ENCODE measurements around the gene GRID1. TPM values are rescaled to one million over a fixed set of nuclear protein-coding genes. Genes with fewer than 3 reads are reported as not detected.

GRID1 gene
- polyA plus RNA-seq, 1 donor (not counting 4 experiments of a cell fraction or from before 2014, with no cell fraction given): 0.01 TPM

GRCh38 chr10:86225103-86225782 is 141.4 kb downstream of the GRID1 start:
- FAIRE-seq: no peak
- Histone ChIP-seq H3K4me1 (ENCODE audit: control insufficient read depth, extremely low read depth, insufficient read depth, low read length) (no peaks in the 10 kb centered on the region), H3K9ac (ENCODE audit: control insufficient read depth, extremely low read depth, insufficient read depth, low read length) (no peak overlapping the region), H3K9me3 (ENCODE audit: control insufficient read depth, low read depth, low read length) (no peaks in the 10 kb centered on the region), H3K27me3 (ENCODE audit: control insufficient read depth, extremely low read depth, insufficient read depth, low read length) (no peaks in the 10 kb centered on the region), H3K4me3 (ENCODE audit: control insufficient read depth in 2 of 3, extremely low read depth in 1 of 3, insufficient read depth in 2 of 3, low read depth in 1 of 3, low read length in 3 of 3) (no peak overlapping the region), H3K4me2 (ENCODE audit: control insufficient read depth, extremely low read depth, insufficient read depth, low read depth, low read length) (no peak overlapping the region), H3K9me1 (ENCODE audit: control insufficient read depth, extremely low read depth, insufficient read depth, low read length) (no peaks in the 10 kb centered on the region), H2AFZ (ENCODE audit: control insufficient read depth, low read length) (no peak overlapping the region), H3K36me3 (ENCODE audit: control insufficient read depth in 2 of 2, extremely low read depth in 1 of 2, insufficient read depth in 2 of 2, low read length in 2 of 2) (no peaks in the 10 kb centered on the region), H3K79me2 (ENCODE audit: control insufficient read depth, insufficient read depth, low read length) (no peaks in the 10 kb centered on the region), H3K27ac (ENCODE audit: control insufficient read depth, insufficient read depth, low read length) (no peak overlapping the region), H4K20me1 (ENCODE audit: control insufficient read depth, extremely low read depth, insufficient read depth, low read length) (no peaks in the 10 kb centered on the region)
- no peak for DNase-seq (ENCODE audit: low read depth, low spot score)
- TF ChIP-seq CTCF (optimal IDR thresholded peaks at IDR 0.05 in 1 of 3, IDR thresholded peaks at IDR 0.05 in 1 of 3, conservative IDR thresholded peaks at IDR 0.05 in 1 of 3; ENCODE audit: extremely low read depth in 1 of 3, insufficient read depth in 2 of 3, low read length in 3 of 3): no peak
- TF ChIP-seq EZH2 (IDR thresholded peaks at IDR 0.05; ENCODE audit: low read length): no peak
- dilution Hi-C loops (cut with MboI; ENCODE audit: extremely low pct_ligation_motif_present, low sequenced_read_pairs): no loop called here

DNA sequence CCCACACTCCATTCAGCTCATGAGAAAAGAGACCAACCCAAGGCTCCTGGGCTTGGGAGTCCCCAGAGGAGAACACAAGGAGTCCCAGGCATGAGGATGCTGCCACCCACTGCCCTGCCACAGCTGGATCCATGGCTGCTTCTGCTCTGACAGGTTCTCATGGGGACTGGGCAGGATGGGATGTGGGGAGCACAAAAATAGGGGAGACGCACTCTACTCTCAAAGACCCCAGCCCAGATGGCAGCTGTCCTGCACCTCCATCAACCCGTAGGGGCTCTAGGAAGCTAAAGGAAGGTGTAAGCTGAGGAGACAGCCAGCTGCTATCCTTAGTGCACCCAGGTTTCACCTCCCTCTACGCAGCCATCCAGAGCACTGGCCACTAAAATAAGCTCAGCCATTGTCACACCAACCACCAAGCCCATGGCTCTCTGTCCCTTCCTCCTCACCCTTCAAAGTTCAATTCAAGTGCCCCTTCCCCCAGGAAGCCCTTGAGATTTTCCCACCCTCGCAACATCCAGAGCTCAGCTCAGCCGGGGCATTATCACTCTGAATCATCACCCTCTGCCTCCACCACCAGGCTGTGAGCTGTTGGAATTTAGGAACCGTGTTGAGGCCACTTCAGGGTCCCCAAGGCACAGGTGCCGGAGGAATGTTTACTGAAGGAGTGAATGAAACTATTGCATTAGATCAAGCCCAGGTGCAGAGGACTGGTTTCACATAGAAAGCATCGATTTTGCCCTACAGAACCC is 142.1 kb downstream of the GRID1 start:
- no peak for TF ChIP-seq CTCF (optimal IDR thresholded peaks at IDR 0.05 in 1 of 3, IDR thresholded peaks at IDR 0.05 in 1 of 3, conservative IDR thresholded peaks at IDR 0.05 in 1 of 3; ENCODE audit: extremely low read depth in 1 of 3, insufficient read depth in 2 of 3, low read length in 3 of 3)
- no peak for TF ChIP-seq EZH2 (IDR thresholded peaks at IDR 0.05; ENCODE audit: low read length)

More for the DNA sequence above, 142.1 kb downstream of the GRID1 start:
- H3K9me1 ChIP-seq (ENCODE audit: control insufficient read depth, extremely low read depth, insufficient read depth, low read length): no peaks in the 10 kb centered on the region
- H4K20me1 ChIP-seq (ENCODE audit: control insufficient read depth, extremely low read depth, insufficient read depth, low read length): no peaks in the 10 kb centered on the region
- H3K4me3 ChIP-seq (ENCODE audit: control insufficient read depth in 2 of 3, extremely low read depth in 1 of 3, insufficient read depth in 2 of 3, low read depth in 1 of 3, low read length in 3 of 3): no peak overlapping the region
- no peaks in the 10 kb centered on the region for H3K36me3 ChIP-seq (ENCODE audit: control insufficient read depth in 2 of 2, extremely low read depth in 1 of 2, insufficient read depth in 2 of 2, low read length in 2 of 2)
- no peak for DNase-seq (ENCODE audit: low read depth, low spot score)
- dilution Hi-C loops (cut with MboI; ENCODE audit: extremely low pct_ligation_motif_present, low sequenced_read_pairs): no loop called here
- no peak overlapping the region for H2AFZ ChIP-seq (ENCODE audit: control insufficient read depth, low read length)
- H3K27ac ChIP-seq (ENCODE audit: control insufficient read depth, insufficient read depth, low read length): no peak overlapping the region
- H3K9ac ChIP-seq (ENCODE audit: control insufficient read depth, extremely low read depth, insufficient read depth, low read length): no peak overlapping the region
- H3K4me2 ChIP-seq (ENCODE audit: control insufficient read depth, extremely low read depth, insufficient read depth, low read depth, low read length): no peak overlapping the region
- no peaks in the 10 kb centered on the region for H3K9me3 ChIP-seq (ENCODE audit: control insufficient read depth, low read depth, low read length)
- H3K27me3 ChIP-seq (ENCODE audit: control insufficient read depth, extremely low read depth, insufficient read depth, low read length): no peaks in the 10 kb centered on the region
- H3K4me1 ChIP-seq (ENCODE audit: control insufficient read depth, extremely low read depth, insufficient read depth, low read length): no peaks in the 10 kb centered on the region
- no peaks in the 10 kb centered on the region for H3K79me2 ChIP-seq (ENCODE audit: control insufficient read depth, insufficient read depth, low read length)
- no peak for FAIRE-seq
